H9 (cell line): ENCODE data around the gene C17orf114.

ENCODE experiments used
- DNase-seq: peaks from one replicate; pipeline ENCODE4 v3.0.0-alpha.2; 2017
- H2AFZ ChIP-seq: one replicate; pipeline ENCODE4 v1.6.1; 2013; ENCODE audit warnings: mild to moderate bottlenecking, low read length, control low read depth, moderate library complexity
- H2AK5ac ChIP-seq: 2 replicates; pipeline ENCODE4 v1.6.1; 2013; ENCODE audit warnings: low read length, control low read depth, mixed read lengths; ENCODE audit not compliant: insufficient read length
- H2BK120ac ChIP-seq: one replicate; pipeline ENCODE4 v1.6.1; 2013; ENCODE audit warnings: low read depth, mild to moderate bottlenecking, low read length, control low read depth, inconsistent platforms; ENCODE audit not compliant: poor library complexity, severe bottlenecking
- H2BK12ac ChIP-seq: 2 replicates; pipeline ENCODE4 v1.6.1; 2013; ENCODE audit warnings: low read length, control low read depth, mixed read lengths, low read depth; ENCODE audit not compliant: insufficient read length
- H2BK15ac ChIP-seq: 2 replicates; pipeline ENCODE4 v1.6.1; 2013; ENCODE audit warnings: low read depth, low read length, control low read depth
- H2BK20ac ChIP-seq: one replicate; pipeline ENCODE4 v1.6.1; 2013; ENCODE audit warnings: low read depth, mild to moderate bottlenecking, low read length, control low read depth, inconsistent platforms; ENCODE audit not compliant: poor library complexity, severe bottlenecking
- H2BK5ac ChIP-seq: 2 replicates; pipeline ENCODE4 v1.6.1; 2013; ENCODE audit warnings: low read length, control low read depth, mixed read lengths; ENCODE audit not compliant: insufficient read length
- H3K14ac ChIP-seq: 2 replicates; pipeline ENCODE4 v1.6.1; 2013; ENCODE audit warnings: low read length, control low read depth; ENCODE audit not compliant: insufficient read depth
- H3K18ac ChIP-seq: 2 replicates; pipeline ENCODE4 v1.6.1; 2013; ENCODE audit warnings: low read depth, mild to moderate bottlenecking, mixed read lengths, low read length, control low read depth; ENCODE audit not compliant: insufficient read length
- H3K23ac ChIP-seq: 2 replicates; pipeline ENCODE4 v1.6.1; 2013; ENCODE audit warnings: low read length, control low read depth, mixed read lengths, low read depth; ENCODE audit not compliant: insufficient read length
- H3K23me2 ChIP-seq: 2 replicates; pipeline ENCODE4 v1.6.1; 2013; ENCODE audit warnings: low read depth, mild to moderate bottlenecking, mixed read lengths, low read length, control low read depth; ENCODE audit not compliant: insufficient read length, poor library complexity, severe bottlenecking
- H3K27ac ChIP-seq: 2 replicates; pipeline ENCODE4 v1.5.1; 2013; ENCODE audit warnings: low read length, control low read depth, mixed read lengths, low read depth; ENCODE audit not compliant: insufficient read length
- H3K27me3 ChIP-seq: 2 replicates; pipeline ENCODE4 v1.6.1; 2013; ENCODE audit warnings: low read length, control low read depth, inconsistent platforms; ENCODE audit not compliant: insufficient read depth
- H3K4ac ChIP-seq: 2 replicates; pipeline ENCODE4 v1.6.1; 2013; ENCODE audit warnings: low read depth, mild to moderate bottlenecking, control low read depth, inconsistent platforms, low read length, moderate library complexity
- H3K4me1 ChIP-seq: 2 replicates; pipeline ENCODE4 v1.6.1; 2013; ENCODE audit warnings: low read length, control low read depth, inconsistent platforms; ENCODE audit not compliant: insufficient read depth
- H3K4me2 ChIP-seq: 2 replicates; pipeline ENCODE4 v1.6.1; 2013; ENCODE audit warnings: low read length, control low read depth, mixed read lengths; ENCODE audit not compliant: insufficient read length, insufficient read depth
- H3K56ac ChIP-seq: 2 replicates; pipeline ENCODE4 v1.6.1; 2013; ENCODE audit warnings: low read depth, mild to moderate bottlenecking, mixed read lengths, low read length, control low read depth; ENCODE audit not compliant: insufficient read length
- H3K79me1 ChIP-seq: 2 replicates; pipeline ENCODE4 v1.6.1; 2013; ENCODE audit warnings: low read depth, mild to moderate bottlenecking, moderate library complexity, low read length, control low read depth, inconsistent platforms; ENCODE audit not compliant: insufficient read depth, poor library complexity, severe bottlenecking
- H3K79me2 ChIP-seq: 2 replicates; pipeline ENCODE4 v1.6.1; 2013; ENCODE audit warnings: low read length, control low read depth, inconsistent platforms; ENCODE audit not compliant: insufficient read depth
- H3K9ac ChIP-seq: 2 replicates; pipeline ENCODE4 v1.6.1; 2013; ENCODE audit warnings: low read length, control low read depth, mixed read lengths; ENCODE audit not compliant: insufficient read length; ENCODE audit errors: extremely low read depth
- H3K9me3 ChIP-seq: one replicate; pipeline ENCODE4 v1.6.1; 2013; ENCODE audit warnings: low read depth, low read length, inconsistent platforms; ENCODE audit not compliant: control insufficient read depth
- H3T11ph ChIP-seq: one replicate; pipeline ENCODE4 v1.6.1; 2013; ENCODE audit warnings: mild to moderate bottlenecking, low read length, control low read depth, inconsistent platforms
- H4K20me1 ChIP-seq: one replicate; pipeline ENCODE4 v1.6.1; 2013; ENCODE audit not compliant: control insufficient read depth, insufficient read length, insufficient read depth
- H4K5ac ChIP-seq: 2 replicates; pipeline ENCODE4 v1.6.1; 2013; ENCODE audit warnings: low read depth, mild to moderate bottlenecking, mixed read lengths, low read length, control low read depth; ENCODE audit not compliant: insufficient read length
- H4K8ac ChIP-seq: replicated peaks from 2 replicates; pipeline ENCODE4 v1.6.1; 2013; ENCODE audit warnings: low read length, control low read depth, mixed read lengths, low read depth; ENCODE audit not compliant: insufficient read length
- H4K91ac ChIP-seq: 2 replicates; pipeline ENCODE4 v1.6.1; 2013; ENCODE audit warnings: low read depth, mild to moderate bottlenecking, moderate library complexity, mixed read lengths, low read length, control low read depth; ENCODE audit not compliant: insufficient read length
- H3K27ac Mint-ChIP-seq, 3 experiments: 2 replicates in 2 of 3; 3 replicates in 1 of 3; pipeline ENCODE4 v1.8.0; 2020 to 2021; ENCODE audit warnings: mixed read lengths in 3 of 3, mild to moderate bottlenecking in 1 of 3, moderate library complexity in 1 of 3
- H3K27me3 Mint-ChIP-seq: 2 replicates; pipeline ENCODE4 v1.8.0; 2021; ENCODE audit warnings: low read depth, mild to moderate bottlenecking, moderate library complexity, mixed read lengths
- H3K36me3 Mint-ChIP-seq, 3 experiments: 2 replicates in 2 of 3; 3 replicates in 1 of 3; pipeline ENCODE4 v1.8.0; 2020 to 2021; ENCODE audit warnings: low read depth in 3 of 3, mixed read lengths in 3 of 3; ENCODE audit not compliant: insufficient read depth in 1 of 3
- H3K4me1 Mint-ChIP-seq, 2 experiments: 2 replicates each; pipeline ENCODE4 v1.8.0; 2020; ENCODE audit warnings: mixed read lengths in 2 of 2
- H3K4me3 Mint-ChIP-seq, 2 experiments: 2 replicates in 1 of 2; 3 replicates in 1 of 2; pipeline ENCODE4 v1.8.0; 2020 to 2021; ENCODE audit warnings: mild to moderate bottlenecking in 2 of 2, mixed read lengths in 2 of 2, moderate library complexity in 1 of 2
- H3K9me3 Mint-ChIP-seq, 2 experiments: 2 replicates in 1 of 2; 3 replicates in 1 of 2; pipeline ENCODE4 v1.8.0; 2020; ENCODE audit warnings: mild to moderate bottlenecking in 2 of 2, mixed read lengths in 2 of 2, moderate library complexity in 1 of 2
- CTCF ChIP-seq: fragments of 200-600 bp; sonication (generic); conservative IDR thresholded peaks from 3 replicates; pipeline ENCODE4 v1.8.0; 2021; ENCODE audit warnings: antibody characterized with exemption, mild to moderate bottlenecking
- WGBS: extraction: QIAGEN DNeasy Blood & Tissue Kit; methylation state at CpG from one replicate; pipeline ENCODE4 v1.1.7; 2013; ENCODE audit warnings: missing lambda C conversion rate, low lambda C conversion rate, mixed read lengths; ENCODE audit not compliant: insufficient read length; ENCODE audit errors: extremely low coverage; 5-methylcytosine and 5-hydroxymethylcytosine counted together

Gene C17orf114

DNA sequence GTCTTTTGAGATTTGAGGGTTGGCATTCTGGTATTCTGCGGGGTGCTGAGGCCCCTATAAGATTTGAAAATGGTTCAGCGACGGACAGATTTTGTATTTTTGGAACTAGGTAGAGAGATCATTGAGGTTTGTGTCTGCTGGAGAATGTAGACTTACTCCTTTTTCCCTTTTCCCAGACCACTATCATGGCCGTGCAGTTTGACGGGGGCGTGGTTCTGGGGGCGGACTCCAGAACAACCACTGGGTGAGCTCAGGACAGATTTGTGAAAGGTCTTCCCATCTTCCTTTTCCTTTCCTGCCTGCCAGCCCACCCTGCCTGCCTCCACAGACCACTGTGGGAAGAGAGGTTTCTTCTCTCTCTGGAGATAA is 5.6 kb downstream of the C17orf114 start:
- Histone ChIP-seq H2BK15ac (no peak overlapping the region), H2AK5ac (no peak overlapping the region), H2BK5ac (no peak overlapping the region), H4K20me1 (no peaks in the 10 kb centered on the region), H2AFZ (no peak overlapping the region), H2BK20ac (no peak overlapping the region), H2BK120ac (no peak overlapping the region), H3K14ac (no peak overlapping the region), H4K5ac (no peak overlapping the region), H3T11ph (no peak overlapping the region), H3K18ac (no peak overlapping the region), H3K79me1 (no peaks in the 10 kb centered on the region), H3K4me1 (no peaks in the 10 kb centered on the region), H3K23ac (no peak overlapping the region), H3K27ac (no peak overlapping the region), H4K8ac (no peak overlapping the region), H3K4ac (no peak overlapping the region), H4K91ac (no peak overlapping the region), H3K9me3 (no peaks in the 10 kb centered on the region), H3K9ac (peak overlapping the region; percentile 83), H3K56ac (no peak overlapping the region), H3K27me3 (no peaks in the 10 kb centered on the region), H3K79me2 (no peaks in the 10 kb centered on the region), H3K4me2 (peak overlapping the region; percentile 68), H3K23me2 (peaks cover 4% of the 10 kb centered on the region), H2BK12ac (no peak overlapping the region)
- no peak for TF ChIP-seq CTCF
- H3K9me3 Mint-ChIP-seq: no peaks in the 10 kb centered on the region
- peaks cover 17% of the 10 kb centered on the region for H3K27me3 Mint-ChIP-seq
- no CpG with 5 or more reads among the region's 7 CpGs for WGBS
- DNase-seq: peak; percentile 72
- peak overlapping the region; percentile 97 to 100 for H3K4me3 Mint-ChIP-seq
- peaks cover 16 to 25% (median 19%) of the 10 kb centered on the region in 3 experiments; a peak in 6 of 7 replicates for H3K36me3 Mint-ChIP-seq
- H3K27ac Mint-ChIP-seq: peak overlapping the region; percentile 98 to 100 (median 99)
- H3K4me1 Mint-ChIP-seq: peaks cover 2 to 12% of the 10 kb centered on the region in 2 experiments; a peak in 2 of 4 replicates
